ENCODE measurements around the gene ERCC4. TPM values are rescaled to one million over a fixed set of nuclear protein-coding genes. Genes with fewer than 3 reads are reported as not detected.

The ERCC4 gene
- total RNA-seq, 1 experiment from 2014 or later = 7.1 TPM

DNA sequence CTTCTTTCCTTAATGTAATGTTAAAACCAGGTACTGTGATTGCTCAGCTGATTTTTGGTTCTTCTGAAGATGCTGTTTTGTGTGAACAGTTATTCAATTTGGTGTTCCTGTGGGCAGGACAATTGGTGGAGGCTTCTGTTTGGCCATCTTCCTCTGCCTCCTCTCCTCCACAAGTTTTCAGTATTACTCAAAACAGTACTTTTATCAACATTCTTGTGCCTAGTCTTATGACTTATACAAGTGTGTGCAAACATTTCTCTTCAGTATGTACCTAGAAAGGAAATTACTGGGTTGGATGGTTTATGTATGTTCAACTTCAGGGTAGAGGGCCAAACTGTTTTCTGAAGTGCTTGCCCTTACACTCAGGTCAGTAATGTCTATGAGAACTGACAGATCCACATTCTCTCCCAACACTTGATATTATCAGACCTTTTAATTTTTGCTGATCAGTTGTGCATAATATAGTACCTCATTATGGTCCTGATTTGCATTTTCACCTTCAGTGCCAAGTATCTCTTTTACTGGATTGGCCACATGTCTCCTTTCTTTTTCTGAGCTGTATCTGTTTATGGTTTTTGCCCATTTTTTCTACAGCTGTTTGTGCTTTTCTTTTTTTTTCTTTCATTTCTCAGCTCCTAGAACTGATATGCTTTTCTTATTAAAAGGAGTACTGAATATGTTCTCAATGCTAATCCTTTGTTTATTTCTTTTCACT is 50.9 kb downstream of the ERCC4 start:
- no TSS peak for BruUV-seq (replicated peaks)
- H3K9me3 Mint-ChIP-seq (ENCODE audit: unreplicated experiment) = no peaks in the 10 kb centered on the region
- no peaks in the 10 kb centered on the region for H3K4me1 Mint-ChIP-seq (ENCODE audit: low read depth, unreplicated experiment)
- TF ChIP-seq, protein P1, sequence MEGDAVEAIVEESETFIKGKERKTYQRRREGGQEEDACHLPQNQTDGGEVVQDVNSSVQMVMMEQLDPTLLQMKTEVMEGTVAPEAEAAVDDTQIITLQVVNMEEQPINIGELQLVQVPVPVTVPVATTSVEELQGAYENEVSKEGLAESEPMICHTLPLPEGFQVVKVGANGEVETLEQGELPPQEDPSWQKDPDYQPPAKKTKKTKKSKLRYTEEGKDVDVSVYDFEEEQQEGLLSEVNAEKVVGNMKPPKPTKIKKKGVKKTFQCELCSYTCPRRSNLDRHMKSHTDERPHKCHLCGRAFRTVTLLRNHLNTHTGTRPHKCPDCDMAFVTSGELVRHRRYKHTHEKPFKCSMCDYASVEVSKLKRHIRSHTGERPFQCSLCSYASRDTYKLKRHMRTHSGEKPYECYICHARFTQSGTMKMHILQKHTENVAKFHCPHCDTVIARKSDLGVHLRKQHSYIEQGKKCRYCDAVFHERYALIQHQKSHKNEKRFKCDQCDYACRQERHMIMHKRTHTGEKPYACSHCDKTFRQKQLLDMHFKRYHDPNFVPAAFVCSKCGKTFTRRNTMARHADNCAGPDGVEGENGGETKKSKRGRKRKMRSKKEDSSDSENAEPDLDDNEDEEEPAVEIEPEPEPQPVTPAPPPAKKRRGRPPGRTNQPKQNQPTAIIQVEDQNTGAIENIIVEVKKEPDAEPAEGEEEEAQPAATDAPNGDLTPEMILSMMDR (IDR thresholded peaks at IDR 0.05; ENCODE audit: insufficient read depth in 1 of 2, low read depth in 1 of 2, low read length in 1 of 2, severe bottlenecking in 1 of 2, unreplicated experiment in 1 of 2) = no peak
- ChIA-PET POLR2A (no interaction called here), CTCF (no interaction called here)
- no peaks in the 10 kb centered on the region for H3K4me1 ChIP-seq
- peaks cover 8% of the 10 kb centered on the region for H3K9me3 ChIP-seq
- intact Hi-C loops (cut with micrococcal nuclease; ENCODE audit: unreplicated experiment) = no loop called here
- DNase-seq = no peak
- H3K4me3 ChIP-seq (ENCODE audit: low read depth, low read length) = no peak overlapping the region
- H3K36me3 ChIP-seq (ENCODE audit: control insufficient read depth, insufficient read depth, low read length) = no peaks in the 10 kb centered on the region
- peaks cover 10% of the 10 kb centered on the region for H3K27me3 Mint-ChIP-seq (ENCODE audit: insufficient read depth, unreplicated experiment)
- no peak overlapping the region for H3K27ac Mint-ChIP-seq (ENCODE audit: unreplicated experiment)
- no peaks in the 10 kb centered on the region for H3K36me3 Mint-ChIP-seq (ENCODE audit: insufficient read depth, unreplicated experiment)
- H3K4me3 Mint-ChIP-seq (ENCODE audit: unreplicated experiment) = no peak overlapping the region
- no peaks in the 10 kb centered on the region for H3K27me3 ChIP-seq (replicated peaks; ENCODE audit: control insufficient read depth, insufficient read depth, low read length)

DNA sequence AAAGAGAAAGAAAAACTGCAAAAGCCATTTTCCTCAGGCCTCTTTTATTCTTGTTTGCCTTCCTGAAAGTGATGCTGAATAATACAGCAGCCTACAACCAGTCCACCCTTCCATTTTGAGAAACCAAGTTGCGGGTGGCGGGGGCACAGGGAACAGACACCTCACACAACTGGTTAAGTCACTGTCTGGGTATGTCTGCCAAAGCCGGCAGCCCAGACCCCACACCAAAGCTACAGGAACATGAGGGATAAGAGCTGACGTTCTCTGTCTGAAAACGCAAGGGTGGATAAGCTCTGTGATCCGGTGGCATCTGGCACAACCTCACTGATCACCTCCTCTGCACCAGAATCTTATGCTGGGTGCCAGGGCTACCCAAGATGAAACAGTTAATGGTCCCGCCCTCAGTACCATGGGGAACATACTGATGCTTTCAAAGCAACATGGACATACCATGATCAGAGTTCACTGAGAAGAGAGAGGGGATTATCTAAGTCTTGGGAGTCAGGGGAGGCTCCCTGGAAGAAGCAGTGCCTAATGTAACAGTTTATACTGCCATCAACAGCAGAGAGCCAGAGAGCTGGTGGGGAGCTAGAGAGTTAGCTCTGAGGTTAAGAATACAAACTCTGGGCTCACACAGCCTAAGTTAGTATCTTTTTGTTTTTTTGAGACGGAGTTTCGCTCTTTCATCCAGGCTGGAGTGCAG is 53.5 kb downstream of the ERCC4 start:
- TF ChIP-seq, protein P1 (IDR thresholded peaks at IDR 0.05; ENCODE audit: insufficient read depth in 1 of 2, low read depth in 1 of 2, low read length in 1 of 2, severe bottlenecking in 1 of 2, unreplicated experiment in 1 of 2) = no peak
- H3K4me1 Mint-ChIP-seq (ENCODE audit: low read depth, unreplicated experiment) = no peaks in the 10 kb centered on the region
- no peak overlapping the region for H3K27ac Mint-ChIP-seq (ENCODE audit: unreplicated experiment)
- no peaks in the 10 kb centered on the region for H3K36me3 ChIP-seq (ENCODE audit: control insufficient read depth, insufficient read depth, low read length)
- no peaks in the 10 kb centered on the region for H3K27me3 ChIP-seq (replicated peaks; ENCODE audit: control insufficient read depth, insufficient read depth, low read length)
- H3K27me3 Mint-ChIP-seq (ENCODE audit: insufficient read depth, unreplicated experiment) = no peaks in the 10 kb centered on the region
- no TSS peak for BruUV-seq (replicated peaks)
- H3K4me1 ChIP-seq = no peaks in the 10 kb centered on the region
- no peaks in the 10 kb centered on the region for H3K9me3 Mint-ChIP-seq (ENCODE audit: unreplicated experiment)
- peaks cover 5% of the 10 kb centered on the region; the same call in 1 of the 2 replicates for H3K9me3 ChIP-seq
- H3K4me3 Mint-ChIP-seq (ENCODE audit: unreplicated experiment) = no peak overlapping the region
- ChIA-PET POLR2A (no interaction called here), CTCF (no interaction called here)
- H3K4me3 ChIP-seq (ENCODE audit: low read depth, low read length) = no peak overlapping the region
- DNase-seq = no peak
- H3K36me3 Mint-ChIP-seq (ENCODE audit: insufficient read depth, unreplicated experiment) = no peaks in the 10 kb centered on the region
- intact Hi-C loops (cut with micrococcal nuclease; ENCODE audit: unreplicated experiment) = no loop called here

DNA sequence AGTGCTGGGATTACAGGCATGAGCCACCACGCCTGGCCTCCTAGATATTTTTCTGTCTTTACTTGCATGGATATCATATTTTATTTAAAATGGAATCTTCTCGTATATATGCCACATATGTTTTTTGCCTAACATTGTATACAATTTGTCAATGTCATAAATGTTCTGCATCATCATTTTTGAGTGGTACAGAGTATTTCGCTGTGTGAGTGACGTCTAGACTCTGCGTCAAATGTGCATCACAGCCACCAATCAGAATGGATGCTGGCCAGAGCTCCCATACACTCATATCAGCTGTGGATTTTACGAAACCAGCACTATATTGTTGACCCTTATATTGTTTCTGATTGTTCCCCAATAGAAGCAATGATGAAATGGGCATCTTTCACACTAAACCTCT is 57.2 kb downstream of the ERCC4 start:
- BruUV-seq (replicated peaks) = no TSS peak
- H3K4me3 Mint-ChIP-seq (ENCODE audit: unreplicated experiment) = no peak overlapping the region
- Histone ChIP-seq H3K27me3 (replicated peaks; ENCODE audit: control insufficient read depth, insufficient read depth, low read length) (no peaks in the 10 kb centered on the region), H3K9me3 (peaks cover 5% of the 10 kb centered on the region; the same call in 1 of the 2 replicates), H3K36me3 (ENCODE audit: control insufficient read depth, insufficient read depth, low read length) (no peaks in the 10 kb centered on the region), H3K4me1 (no peaks in the 10 kb centered on the region), H3K4me3 (ENCODE audit: low read depth, low read length) (no peak overlapping the region)
- no peaks in the 10 kb centered on the region for H3K4me1 Mint-ChIP-seq (ENCODE audit: low read depth, unreplicated experiment)
- H3K27ac Mint-ChIP-seq (ENCODE audit: unreplicated experiment) = no peak overlapping the region
- no peaks in the 10 kb centered on the region for H3K36me3 Mint-ChIP-seq (ENCODE audit: insufficient read depth, unreplicated experiment)
- H3K27me3 Mint-ChIP-seq (ENCODE audit: insufficient read depth, unreplicated experiment) = no peaks in the 10 kb centered on the region
- CTCF ChIA-PET = no interaction called here
- no peak for DNase-seq
- POLR2A ChIA-PET = no interaction called here
- H3K9me3 Mint-ChIP-seq (ENCODE audit: unreplicated experiment) = no peaks in the 10 kb centered on the region
- intact Hi-C loops (cut with micrococcal nuclease; ENCODE audit: unreplicated experiment) = no loop called here
- TF ChIP-seq, protein P1 (IDR thresholded peaks at IDR 0.05; ENCODE audit: insufficient read depth in 1 of 2, low read depth in 1 of 2, low read length in 1 of 2, severe bottlenecking in 1 of 2, unreplicated experiment in 1 of 2) = no peak

All from Caco-2 (cell line).